ENCODE measurements around the gene LRRC72. TPM values are rescaled to one million over a fixed set of nuclear protein-coding genes. Genes with fewer than 3 reads are reported as not detected.

Gene LRRC72
- total and polyA plus RNA-seq, 2 experiments from 2014 or later, result not detected

DNA sequence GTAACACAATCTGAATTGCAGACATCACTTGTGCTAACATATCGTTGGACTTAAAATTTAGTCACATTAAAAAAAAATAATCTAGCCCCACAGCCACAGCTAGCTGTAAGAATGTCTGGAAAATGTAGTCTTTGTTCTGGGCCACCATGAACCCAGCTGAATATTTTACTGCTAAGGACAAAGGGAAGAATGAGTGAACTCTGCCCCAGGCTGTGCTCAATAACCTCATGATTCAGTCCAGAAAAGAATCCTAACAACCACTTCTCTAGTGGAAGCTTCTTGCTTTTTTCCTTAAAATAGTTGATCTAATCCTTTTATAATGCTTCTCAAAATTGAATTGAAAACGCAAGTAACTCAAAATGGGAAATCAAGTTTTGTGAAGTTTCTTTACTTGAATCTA lies 35.5 kb upstream of the LRRC72 start:
- Histone ChIP-seq H3K27me3 (ENCODE audit: insufficient read depth) (no peaks in the 10 kb centered on the region), H3K9me2 (ENCODE audit: insufficient read depth) (no peaks in the 10 kb centered on the region), H3K79me2 (replicated peaks; ENCODE audit: insufficient read depth) (no peaks in the 10 kb centered on the region), H2AFZ (no peak overlapping the region), H3F3A (replicated peaks; ENCODE audit: low read depth) (no peaks in the 10 kb centered on the region), H3K36me3 (ENCODE audit: insufficient read depth) (no peaks in the 10 kb centered on the region), H3K4me3 (no peak overlapping the region), H3K27ac (ENCODE audit: low read depth) (no peak overlapping the region), H3K4me1 (ENCODE audit: insufficient read depth) (no peaks in the 10 kb centered on the region), H4K20me1 (replicated peaks; ENCODE audit: insufficient read depth) (no peaks in the 10 kb centered on the region), H3K4me2 (no peak overlapping the region)
- TF ChIP-seq CREB1 (CRISPR knock-in tag; IDR thresholded peaks at IDR 0.05; ENCODE audit: low read depth), result no peak
- TF ChIP-seq ZNF114 (CRISPR knock-in tag; IDR thresholded peaks at IDR 0.05), result no peak
- TF ChIP-seq, protein P1, sequence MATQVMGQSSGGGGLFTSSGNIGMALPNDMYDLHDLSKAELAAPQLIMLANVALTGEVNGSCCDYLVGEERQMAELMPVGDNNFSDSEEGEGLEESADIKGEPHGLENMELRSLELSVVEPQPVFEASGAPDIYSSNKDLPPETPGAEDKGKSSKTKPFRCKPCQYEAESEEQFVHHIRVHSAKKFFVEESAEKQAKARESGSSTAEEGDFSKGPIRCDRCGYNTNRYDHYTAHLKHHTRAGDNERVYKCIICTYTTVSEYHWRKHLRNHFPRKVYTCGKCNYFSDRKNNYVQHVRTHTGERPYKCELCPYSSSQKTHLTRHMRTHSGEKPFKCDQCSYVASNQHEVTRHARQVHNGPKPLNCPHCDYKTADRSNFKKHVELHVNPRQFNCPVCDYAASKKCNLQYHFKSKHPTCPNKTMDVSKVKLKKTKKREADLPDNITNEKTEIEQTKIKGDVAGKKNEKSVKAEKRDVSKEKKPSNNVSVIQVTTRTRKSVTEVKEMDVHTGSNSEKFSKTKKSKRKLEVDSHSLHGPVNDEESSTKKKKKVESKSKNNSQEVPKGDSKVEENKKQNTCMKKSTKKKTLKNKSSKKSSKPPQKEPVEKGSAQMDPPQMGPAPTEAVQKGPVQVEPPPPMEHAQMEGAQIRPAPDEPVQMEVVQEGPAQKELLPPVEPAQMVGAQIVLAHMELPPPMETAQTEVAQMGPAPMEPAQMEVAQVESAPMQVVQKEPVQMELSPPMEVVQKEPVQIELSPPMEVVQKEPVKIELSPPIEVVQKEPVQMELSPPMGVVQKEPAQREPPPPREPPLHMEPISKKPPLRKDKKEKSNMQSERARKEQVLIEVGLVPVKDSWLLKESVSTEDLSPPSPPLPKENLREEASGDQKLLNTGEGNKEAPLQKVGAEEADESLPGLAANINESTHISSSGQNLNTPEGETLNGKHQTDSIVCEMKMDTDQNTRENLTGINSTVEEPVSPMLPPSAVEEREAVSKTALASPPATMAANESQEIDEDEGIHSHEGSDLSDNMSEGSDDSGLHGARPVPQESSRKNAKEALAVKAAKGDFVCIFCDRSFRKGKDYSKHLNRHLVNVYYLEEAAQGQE (IDR thresholded peaks at IDR 0.05; ENCODE audit: unreplicated experiment), result no peak
- TF ChIP-seq POLR2AphosphoS5 (IDR thresholded peaks at IDR 0.05; ENCODE audit: low read depth), result no peak
- no peak for TF ChIP-seq JUNB (IDR thresholded peaks at IDR 0.05; ENCODE audit: unreplicated experiment)
- no peak for TF ChIP-seq CTCF (conservative IDR thresholded peaks at IDR 0.05; ENCODE audit: low read depth in 2 of 2)
- no peak for TF ChIP-seq ETS1 (IDR thresholded peaks at IDR 0.05)
- TF ChIP-seq NANOG (IDR thresholded peaks at IDR 0.05; ENCODE audit: borderline replicate concordance), result no peak
- no peaks in the 10 kb centered on the region for H3K4me1 Mint-ChIP-seq
- no peak overlapping the region for H3K4me3 Mint-ChIP-seq
- no peaks in the 10 kb centered on the region for H3K36me3 Mint-ChIP-seq (ENCODE audit: low read depth)
- no peak for DNase-seq (ENCODE audit: low spot score)
- H3K27ac Mint-ChIP-seq, result no peak overlapping the region
- no peaks in the 10 kb centered on the region for H3K27me3 Mint-ChIP-seq (ENCODE audit: insufficient read depth, low read depth, poor library complexity)
- no peaks in the 10 kb centered on the region for H3K9me3 Mint-ChIP-seq
- no peak for ATAC-seq

- no peaks in the 10 kb centered on the region for H3K9me2 ChIP-seq (ENCODE audit: insufficient read depth)
- TF ChIP-seq EZH2phosphoT487 (IDR thresholded peaks at IDR 0.05; ENCODE audit: unreplicated experiment) (no peak), ZNF462 (CRISPR knock-in tag; IDR thresholded peaks at IDR 0.05) (no peak), ZNF114 (CRISPR knock-in tag; IDR thresholded peaks at IDR 0.05) (no peak)
These were observed 34.0 kb upstream of the LRRC72 start for GRCh38 chr7:16492513-16493062.

More at GRCh38 chr7:16492513-16493062, 34.0 kb upstream of the LRRC72 start:
- DNase-seq (ENCODE audit: low spot score) (no peak), ATAC-seq (no peak)
- no peaks in the 10 kb centered on the region for H3K27me3 ChIP-seq (ENCODE audit: insufficient read depth)
- H3K27ac Mint-ChIP-seq, result no peak overlapping the region
- H3K27me3 Mint-ChIP-seq (ENCODE audit: insufficient read depth, low read depth, poor library complexity), result no peaks in the 10 kb centered on the region
- no peak overlapping the region for H3K27ac ChIP-seq (ENCODE audit: low read depth)
- H3K4me3 Mint-ChIP-seq, result no peak overlapping the region
- no peaks in the 10 kb centered on the region for H3K9me3 Mint-ChIP-seq
- no peak overlapping the region for H3K4me2 ChIP-seq
- H3K79me2 ChIP-seq (replicated peaks; ENCODE audit: insufficient read depth), result no peaks in the 10 kb centered on the region
- H4K20me1 ChIP-seq (replicated peaks; ENCODE audit: insufficient read depth), result no peaks in the 10 kb centered on the region
- H3K4me1 Mint-ChIP-seq, result no peaks in the 10 kb centered on the region
- no peaks in the 10 kb centered on the region for H3F3A ChIP-seq (replicated peaks; ENCODE audit: low read depth)
- no peak overlapping the region for H3K4me3 ChIP-seq
- no peaks in the 10 kb centered on the region for H3K36me3 Mint-ChIP-seq (ENCODE audit: low read depth)
- H3K36me3 ChIP-seq (ENCODE audit: insufficient read depth), result no peaks in the 10 kb centered on the region
- no peak overlapping the region for H2AFZ ChIP-seq
- H3K4me1 ChIP-seq (ENCODE audit: insufficient read depth), result no peaks in the 10 kb centered on the region
